Peyer's patch (tissue), 4 donors: Measurements from ENCODE around the gene TFF2. TPM values are rescaled to one million over a fixed set of nuclear protein-coding genes. Genes with fewer than 3 reads are reported as not detected.

ENCODE experiments used
- DNase-seq, 3 donors: peaks; one replicate each; pipeline ENCODE4 v3.0.0-alpha.2; 2017 to 2019
- H3K27ac ChIP-seq, 4 donors: fragments of 200-600 bp; sonication (generic); one replicate each; pipeline ENCODE4 v1.5.1; 2016 to 2019
- H3K27me3 ChIP-seq, 2 donors: fragments of 200-600 bp; sonication (generic); one replicate each; pipeline ENCODE4 v1.5.1; 2019
- H3K36me3 ChIP-seq, 3 donors: fragments of 200-600 bp; sonication (generic); one replicate each; pipeline ENCODE4 v1.5.1; 2016 to 2019
- H3K4me1 ChIP-seq, 4 donors: fragments of 200-600 bp; sonication (generic); one replicate each; pipeline ENCODE4 v1.5.1; 2016 to 2019
- H3K4me3 ChIP-seq, 4 donors: fragments of 200-600 bp; sonication (generic); 1 replicate in 3 of 4; 2 replicates in 1 of 4; pipeline ENCODE4 v1.5.1; 2016 to 2019; ENCODE audit warnings: mild to moderate bottlenecking in 1 of 4
- H3K9me3 ChIP-seq, 4 donors: fragments of 200-600 bp; sonication (generic); one replicate each; pipeline ENCODE4 v1.5.1; 2016 to 2019; ENCODE audit warnings: mild to moderate bottlenecking in 1 of 4
- CTCF ChIP-seq, 6 experiments: fragments of 450-650 bp in 4 of 6; fragments of 200-600 bp in 2 of 6; sonication (generic) in 1 of 6; IDR thresholded peaks; one replicate each; pipeline ENCODE4 v1.5.1; 2017 to 2019; ENCODE audit warnings: antibody characterized with exemption in 6 of 6, mild to moderate bottlenecking in 3 of 6, moderate library complexity in 1 of 6
- POLR2A ChIP-seq, 2 donors: fragments of 450-650 bp; IDR thresholded peaks; one replicate each; pipeline ENCODE4 v1.5.1; 2017; ENCODE audit warnings: antibody characterized with exemption in 2 of 2, mild to moderate bottlenecking in 2 of 2, moderate library complexity in 2 of 2
- total RNA-seq, 4 donors: library from RNA; depleted of rRNA; stranded (reverse); fragments of >200 nt; gene quantifications; one replicate each; pipeline ENCODE4 v1.1.0, GENCODE V29; 2016

TFF2 gene, protein sequence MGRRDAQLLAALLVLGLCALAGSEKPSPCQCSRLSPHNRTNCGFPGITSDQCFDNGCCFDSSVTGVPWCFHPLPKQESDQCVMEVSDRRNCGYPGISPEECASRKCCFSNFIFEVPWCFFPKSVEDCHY
- 1 to 10 TPM in 1 of 4 donors, not detected in 3; 6.7 TPM for total RNA-seq

- Histone ChIP-seq H3K27ac (no peak within 1 kb of the TSS), H3K4me1 (no peaks in the 10 kb centered on the region), H3K36me3 (no peaks in the 10 kb centered on the region), H3K4me3 (no peak within 1 kb of the TSS), H3K27me3 (no peaks in the 10 kb centered on the region), H3K9me3 (no peaks in the 10 kb centered on the region)
- no peak for TF ChIP-seq CTCF (IDR thresholded peaks at IDR 0.05)
- no peak for TF ChIP-seq POLR2A (IDR thresholded peaks at IDR 0.05)
- DNase-seq = peak in 1 of 3 donors; percentile 48
Observed at GRCh38 chr21:42350927-42351426, at the start of gene TFF2. TSS of gene TFF2 (minus strand) at chr21:42350994. CDS start at chr21:42350957, 37 bp downstream.

- Histone ChIP-seq H3K27me3 (no peaks in the 10 kb centered on the region), H3K36me3 (no peaks in the 10 kb centered on the region), H3K27ac (no peak overlapping the region), H3K9me3 (peaks cover 0 to 3% (median 0%) of the 10 kb centered on the region in 4 donors), H3K4me3 (no peak overlapping the region), H3K4me1 (no peaks in the 10 kb centered on the region)
- TF ChIP-seq POLR2A (IDR thresholded peaks at IDR 0.05) (no peak), CTCF (IDR thresholded peaks at IDR 0.05) (no peak)
- no peak for DNase-seq
Observed at GRCh38 chr21:42400525-42400924, 49.7 kb upstream of the TFF2 start.

DNA sequence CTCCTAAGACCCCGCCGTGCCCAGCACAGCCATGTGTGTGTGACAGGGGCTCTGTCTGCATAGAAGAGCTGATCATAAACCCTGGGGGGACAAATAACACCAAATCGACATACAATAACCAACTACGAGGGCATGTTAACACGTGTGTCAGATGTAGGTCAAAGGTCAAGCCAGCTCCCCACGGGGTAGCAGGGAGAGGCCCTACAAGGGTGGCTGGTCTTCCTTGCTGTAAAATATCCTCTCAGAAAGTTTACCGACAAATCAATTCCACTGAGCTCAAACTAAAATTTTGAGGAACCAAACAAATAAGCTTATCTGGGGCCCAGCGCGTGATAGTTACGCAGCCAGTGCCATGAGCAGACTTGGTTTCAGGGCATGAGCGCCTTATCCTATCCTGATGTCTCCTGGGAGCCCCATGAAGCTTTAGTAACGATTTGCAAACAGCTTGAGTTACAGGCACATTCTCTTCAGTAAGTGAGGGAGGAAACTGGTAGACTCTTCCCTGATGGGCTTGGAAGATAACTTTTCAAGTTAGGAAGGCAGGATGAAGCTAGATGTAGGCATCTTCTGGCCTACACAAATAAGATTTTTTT lies 47.7 kb upstream of the TFF2 start:
- TF ChIP-seq CTCF (IDR thresholded peaks at IDR 0.05) = no peak
- no peak for TF ChIP-seq POLR2A (IDR thresholded peaks at IDR 0.05)
- no peaks in the 10 kb centered on the region for H3K36me3 ChIP-seq
- H3K27ac ChIP-seq = peak overlapping the region in 1 of 4 donors; percentile 14
- no peaks in the 10 kb centered on the region for H3K4me1 ChIP-seq
- DNase-seq = no peak
- H3K9me3 ChIP-seq = peaks cover 0 to 3% (median 0%) of the 10 kb centered on the region in 4 donors
- no peaks in the 10 kb centered on the region for H3K27me3 ChIP-seq
- no peak overlapping the region for H3K4me3 ChIP-seq

- no peaks in the 10 kb centered on the region for H3K4me1 ChIP-seq
- no peak overlapping the region for H3K4me3 ChIP-seq
- H3K27me3 ChIP-seq = no peaks in the 10 kb centered on the region
- H3K27ac ChIP-seq = no peak overlapping the region
- peaks cover 0 to 3% (median 0%) of the 10 kb centered on the region in 4 donors for H3K9me3 ChIP-seq
- DNase-seq = no peak
- no peaks in the 10 kb centered on the region for H3K36me3 ChIP-seq
- TF ChIP-seq POLR2A (IDR thresholded peaks at IDR 0.05) (no peak), CTCF (IDR thresholded peaks at IDR 0.05) (no peak)
Observed at GRCh38 chr21:42397746-42398394, 47.1 kb upstream of the TFF2 start.

DNA sequence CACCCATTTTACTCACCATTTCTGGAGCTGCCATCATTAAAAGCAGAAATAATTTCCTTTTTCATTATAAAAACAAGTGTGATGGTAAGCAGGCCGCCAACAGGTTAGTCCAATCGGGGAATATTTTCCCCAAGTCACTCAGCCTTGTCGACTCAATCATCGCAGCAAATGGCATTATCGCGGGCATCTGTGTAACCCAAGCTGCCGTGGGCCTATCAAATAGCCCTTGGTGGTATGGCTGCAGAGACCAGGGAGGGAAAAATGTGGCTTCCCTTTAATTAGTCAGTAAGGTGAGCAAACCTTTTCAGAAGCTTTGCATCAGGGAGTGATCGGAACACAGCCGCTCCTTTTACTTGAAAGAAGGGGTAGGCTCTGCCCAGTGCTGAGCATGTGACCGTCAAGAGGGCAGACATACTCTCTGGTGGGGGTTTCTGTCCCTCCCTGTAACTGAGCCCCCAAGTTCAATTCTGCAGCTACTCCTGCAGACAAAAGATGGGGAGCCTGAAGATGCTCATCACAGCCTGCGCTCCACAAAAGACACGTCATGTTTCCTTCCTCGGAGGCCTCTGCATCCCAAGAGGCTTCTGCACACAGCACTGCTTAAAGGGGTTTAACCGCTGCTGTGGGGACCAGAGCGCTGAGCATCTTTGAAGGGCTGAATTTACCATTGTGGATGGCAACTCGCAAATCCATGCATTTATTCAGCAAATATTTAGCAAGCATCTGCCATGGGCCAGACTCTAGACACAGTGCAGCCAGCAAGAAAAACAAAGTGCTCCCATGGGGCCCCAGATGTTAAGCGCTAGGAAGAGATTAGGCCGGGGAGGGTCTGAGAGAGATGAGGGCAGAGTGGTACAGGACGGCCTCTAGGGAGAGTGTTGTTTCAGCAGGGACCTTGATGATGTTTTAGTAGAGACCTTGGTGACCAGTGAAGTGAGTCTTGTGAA lies 46.3 kb upstream of the TFF2 start:
- H3K27ac ChIP-seq = no peak overlapping the region
- peaks cover 0 to 3% (median 0%) of the 10 kb centered on the region in 4 donors for H3K9me3 ChIP-seq
- H3K4me1 ChIP-seq = no peaks in the 10 kb centered on the region
- no peak for DNase-seq
- no peak for TF ChIP-seq POLR2A (IDR thresholded peaks at IDR 0.05)
- no peaks in the 10 kb centered on the region for H3K36me3 ChIP-seq
- no peaks in the 10 kb centered on the region for H3K27me3 ChIP-seq
- H3K4me3 ChIP-seq = no peak overlapping the region
